ENCODE measurements around the gene TRAF3. TPM values are rescaled to one million over a fixed set of nuclear protein-coding genes. Genes with fewer than 3 reads are reported as not detected.

TRAF3 gene
- total RNA-seq, 1 donor from 2014 or later, result 26.3 TPM

- no peaks in the 10 kb centered on the region for H3K27me3 Mint-ChIP-seq
- H3K4me3 Mint-ChIP-seq (ENCODE audit: low read depth), result no peak overlapping the region
- H3K27ac Mint-ChIP-seq, result peak overlapping the region; percentile 59
- peaks cover 11% of the 10 kb centered on the region for H3K36me3 Mint-ChIP-seq (ENCODE audit: insufficient read depth)
- peaks cover 4% of the 10 kb centered on the region for H3K9me3 Mint-ChIP-seq (ENCODE audit: low read depth)
- no peak for DNase-seq (ENCODE audit: low spot score, unreplicated experiment)
- peaks cover 2% of the 10 kb centered on the region for H3K4me1 Mint-ChIP-seq (ENCODE audit: low read depth)
- no peak for TF ChIP-seq CTCF (IDR thresholded peaks at IDR 0.05; ENCODE audit: unreplicated experiment)
Measured at GRCh38 chr14:102736956-102737355, 40.3 kb upstream of the TRAF3 start.

DNA sequence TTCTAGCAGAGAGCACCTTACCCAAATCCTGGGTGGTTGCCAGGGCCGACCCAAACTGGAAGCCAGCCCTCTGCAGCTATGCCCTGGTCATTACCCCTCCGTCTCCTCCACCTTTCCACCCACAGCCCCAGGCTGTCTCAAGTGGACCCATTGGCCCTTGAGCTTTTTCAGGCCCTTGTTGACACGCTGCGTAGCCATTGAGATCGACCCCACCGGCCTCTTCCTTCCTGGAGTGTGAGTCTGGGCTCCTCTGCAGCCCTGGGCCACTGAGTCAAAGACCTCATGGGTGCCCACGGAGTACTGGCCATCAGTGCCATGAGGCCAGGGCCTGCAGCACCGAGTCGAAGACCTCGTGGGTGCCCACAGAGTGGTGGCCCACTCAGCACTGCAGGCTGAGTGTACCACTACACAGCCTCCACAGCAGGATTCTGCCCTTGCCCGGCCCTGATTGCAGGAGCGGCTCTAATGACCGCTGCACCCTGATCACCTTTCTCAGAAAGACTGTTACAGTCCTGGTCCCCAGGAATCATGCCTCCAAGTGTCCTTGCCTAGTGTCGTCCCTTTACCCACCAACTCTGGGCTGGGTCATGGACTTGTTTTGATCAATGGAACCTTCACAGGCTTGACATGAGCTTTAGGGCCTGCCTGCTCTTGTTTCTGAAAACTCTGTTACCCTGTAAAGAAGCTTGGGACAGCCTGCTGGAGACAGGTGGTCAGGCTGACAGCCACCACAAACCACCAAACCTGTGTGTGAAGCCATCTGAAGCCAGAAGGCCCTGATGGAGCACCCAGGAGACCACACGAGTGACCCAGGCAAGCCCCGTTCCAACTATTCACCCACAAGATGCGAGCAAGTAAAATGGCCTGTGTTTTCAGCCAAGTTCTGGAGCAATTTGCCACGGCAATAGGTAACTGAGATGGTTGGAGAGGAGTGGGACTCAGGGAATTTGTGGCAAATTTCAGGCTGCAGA lies 39.6 kb upstream of the TRAF3 start:
- peaks cover 2% of the 10 kb centered on the region for H3K4me1 Mint-ChIP-seq (ENCODE audit: low read depth)
- no peaks in the 10 kb centered on the region for H3K27me3 Mint-ChIP-seq
- no peak overlapping the region for H3K4me3 Mint-ChIP-seq (ENCODE audit: low read depth)
- H3K36me3 Mint-ChIP-seq (ENCODE audit: insufficient read depth), result peaks cover 12% of the 10 kb centered on the region
- H3K9me3 Mint-ChIP-seq (ENCODE audit: low read depth), result peaks cover 5% of the 10 kb centered on the region
- TF ChIP-seq CTCF (IDR thresholded peaks at IDR 0.05; ENCODE audit: unreplicated experiment), result no peak
- no peak for DNase-seq (ENCODE audit: low spot score, unreplicated experiment)
- H3K27ac Mint-ChIP-seq, result peak overlapping the region; percentile 68

DNA sequence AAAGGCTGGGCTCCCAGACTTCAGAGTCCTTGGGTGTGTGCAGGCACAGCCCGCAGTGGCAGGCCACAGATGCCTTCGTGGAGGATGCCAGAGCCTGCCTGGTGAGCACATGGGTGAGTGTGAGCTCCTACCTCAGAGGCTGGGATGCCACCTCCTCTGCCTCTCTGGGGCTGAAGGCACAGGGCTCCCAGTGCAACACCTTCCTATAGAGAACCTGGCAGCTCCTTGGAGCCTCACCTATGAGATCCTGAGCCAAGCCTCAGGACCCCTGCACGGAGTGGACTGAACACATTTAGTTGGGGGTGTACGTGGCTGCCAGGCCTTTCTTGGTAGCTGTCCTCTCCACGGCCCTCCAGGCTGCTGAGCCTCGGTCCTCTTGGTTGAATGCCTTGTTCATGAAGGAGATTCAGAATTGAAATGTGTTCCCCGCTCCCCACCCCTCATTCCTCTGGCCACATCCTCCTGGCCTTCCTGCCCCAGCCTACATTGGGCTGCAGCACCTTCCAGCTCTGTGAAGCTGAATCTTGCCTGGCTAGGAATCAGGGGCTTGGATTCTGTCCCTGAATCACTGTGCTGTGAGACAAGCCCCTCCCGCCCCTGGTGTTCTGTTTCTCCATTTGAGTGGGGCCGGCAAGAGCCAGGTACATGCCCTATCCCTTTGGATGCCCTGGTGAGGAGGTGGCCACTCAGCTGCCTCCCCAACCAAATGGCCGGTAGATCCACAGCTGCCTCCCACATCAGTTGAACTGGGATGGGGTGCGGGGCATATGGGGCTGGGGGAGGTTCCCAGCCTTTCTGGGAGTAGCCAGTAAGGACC lies 38.7 kb upstream of the TRAF3 start:
- Mint-ChIP-seq H3K4me3 (ENCODE audit: low read depth) (no peak overlapping the region), H3K4me1 (ENCODE audit: low read depth) (peaks cover 2% of the 10 kb centered on the region), H3K9me3 (ENCODE audit: low read depth) (peaks cover 11% of the 10 kb centered on the region), H3K36me3 (ENCODE audit: insufficient read depth) (peaks cover 16% of the 10 kb centered on the region), H3K27ac (peak overlapping the region; percentile 37), H3K27me3 (no peaks in the 10 kb centered on the region)
- no peak for DNase-seq (ENCODE audit: low spot score, unreplicated experiment)
- TF ChIP-seq CTCF (IDR thresholded peaks at IDR 0.05; ENCODE audit: unreplicated experiment), result no peak

- no peak overlapping the region for H3K27ac Mint-ChIP-seq
- TF ChIP-seq CTCF (IDR thresholded peaks at IDR 0.05; ENCODE audit: unreplicated experiment), result no peak
- peaks cover 17% of the 10 kb centered on the region for H3K36me3 Mint-ChIP-seq (ENCODE audit: insufficient read depth)
- H3K27me3 Mint-ChIP-seq, result no peaks in the 10 kb centered on the region
- no peak for DNase-seq (ENCODE audit: low spot score, unreplicated experiment)
- no peak overlapping the region for H3K4me3 Mint-ChIP-seq (ENCODE audit: low read depth)
- peaks cover 11% of the 10 kb centered on the region for H3K9me3 Mint-ChIP-seq (ENCODE audit: low read depth)
- H3K4me1 Mint-ChIP-seq (ENCODE audit: low read depth), result peaks cover 2% of the 10 kb centered on the region
Measured at GRCh38 chr14:102739190-102739469, 38.1 kb upstream of the TRAF3 start.

- H3K9me3 Mint-ChIP-seq (ENCODE audit: low read depth), result peaks cover 7% of the 10 kb centered on the region
- H3K36me3 Mint-ChIP-seq (ENCODE audit: insufficient read depth), result peaks cover 12% of the 10 kb centered on the region
Measured at GRCh38 chr14:102746634-102747438, 30.4 kb upstream of the TRAF3 start.

More at GRCh38 chr14:102746634-102747438, 30.4 kb upstream of the TRAF3 start:
- no peaks in the 10 kb centered on the region for H3K27me3 Mint-ChIP-seq
- peaks cover 11% of the 10 kb centered on the region for H3K4me1 Mint-ChIP-seq (ENCODE audit: low read depth)
- no peak for DNase-seq (ENCODE audit: low spot score, unreplicated experiment)
- no peak overlapping the region for H3K27ac Mint-ChIP-seq
- no peak for TF ChIP-seq CTCF (IDR thresholded peaks at IDR 0.05; ENCODE audit: unreplicated experiment)
- H3K4me3 Mint-ChIP-seq (ENCODE audit: low read depth), result no peak overlapping the region
